H9 (cell line): Measurements from ENCODE around the gene EXOC3L1. TPM values are rescaled to one million over a fixed set of nuclear protein-coding genes. Genes with fewer than 3 reads are reported as not detected.

ENCODE experiments used
- DNase-seq: peaks from one replicate; pipeline ENCODE4 v3.0.0-alpha.2; 2017
- H2AFZ ChIP-seq: one replicate; pipeline ENCODE4 v1.6.1; 2013; ENCODE audit warnings: mild to moderate bottlenecking, low read length, control low read depth, moderate library complexity
- H2AK5ac ChIP-seq: 2 replicates; pipeline ENCODE4 v1.6.1; 2013; ENCODE audit warnings: low read length, control low read depth, mixed read lengths; ENCODE audit not compliant: insufficient read length
- H2BK120ac ChIP-seq: one replicate; pipeline ENCODE4 v1.6.1; 2013; ENCODE audit warnings: low read depth, mild to moderate bottlenecking, low read length, control low read depth, inconsistent platforms; ENCODE audit not compliant: poor library complexity, severe bottlenecking
- H2BK12ac ChIP-seq: 2 replicates; pipeline ENCODE4 v1.6.1; 2013; ENCODE audit warnings: low read length, control low read depth, mixed read lengths, low read depth; ENCODE audit not compliant: insufficient read length
- H2BK15ac ChIP-seq: 2 replicates; pipeline ENCODE4 v1.6.1; 2013; ENCODE audit warnings: low read depth, low read length, control low read depth
- H2BK20ac ChIP-seq: one replicate; pipeline ENCODE4 v1.6.1; 2013; ENCODE audit warnings: low read depth, mild to moderate bottlenecking, low read length, control low read depth, inconsistent platforms; ENCODE audit not compliant: poor library complexity, severe bottlenecking
- H2BK5ac ChIP-seq: 2 replicates; pipeline ENCODE4 v1.6.1; 2013; ENCODE audit warnings: low read length, control low read depth, mixed read lengths; ENCODE audit not compliant: insufficient read length
- H3K14ac ChIP-seq: 2 replicates; pipeline ENCODE4 v1.6.1; 2013; ENCODE audit warnings: low read length, control low read depth; ENCODE audit not compliant: insufficient read depth
- H3K18ac ChIP-seq: 2 replicates; pipeline ENCODE4 v1.6.1; 2013; ENCODE audit warnings: low read depth, mild to moderate bottlenecking, mixed read lengths, low read length, control low read depth; ENCODE audit not compliant: insufficient read length
- H3K23ac ChIP-seq: 2 replicates; pipeline ENCODE4 v1.6.1; 2013; ENCODE audit warnings: low read length, control low read depth, mixed read lengths, low read depth; ENCODE audit not compliant: insufficient read length
- H3K23me2 ChIP-seq: 2 replicates; pipeline ENCODE4 v1.6.1; 2013; ENCODE audit warnings: low read depth, mild to moderate bottlenecking, mixed read lengths, low read length, control low read depth; ENCODE audit not compliant: insufficient read length, poor library complexity, severe bottlenecking
- H3K27ac ChIP-seq: 2 replicates; pipeline ENCODE4 v1.5.1; 2013; ENCODE audit warnings: low read length, control low read depth, mixed read lengths, low read depth; ENCODE audit not compliant: insufficient read length
- H3K27me3 ChIP-seq: 2 replicates; pipeline ENCODE4 v1.6.1; 2013; ENCODE audit warnings: low read length, control low read depth, inconsistent platforms; ENCODE audit not compliant: insufficient read depth
- H3K4ac ChIP-seq: 2 replicates; pipeline ENCODE4 v1.6.1; 2013; ENCODE audit warnings: low read depth, mild to moderate bottlenecking, control low read depth, inconsistent platforms, low read length, moderate library complexity
- H3K4me1 ChIP-seq: 2 replicates; pipeline ENCODE4 v1.6.1; 2013; ENCODE audit warnings: low read length, control low read depth, inconsistent platforms; ENCODE audit not compliant: insufficient read depth
- H3K4me2 ChIP-seq: 2 replicates; pipeline ENCODE4 v1.6.1; 2013; ENCODE audit warnings: low read length, control low read depth, mixed read lengths; ENCODE audit not compliant: insufficient read length, insufficient read depth
- H3K56ac ChIP-seq: 2 replicates; pipeline ENCODE4 v1.6.1; 2013; ENCODE audit warnings: low read depth, mild to moderate bottlenecking, mixed read lengths, low read length, control low read depth; ENCODE audit not compliant: insufficient read length
- H3K79me1 ChIP-seq: 2 replicates; pipeline ENCODE4 v1.6.1; 2013; ENCODE audit warnings: low read depth, mild to moderate bottlenecking, moderate library complexity, low read length, control low read depth, inconsistent platforms; ENCODE audit not compliant: insufficient read depth, poor library complexity, severe bottlenecking
- H3K79me2 ChIP-seq: 2 replicates; pipeline ENCODE4 v1.6.1; 2013; ENCODE audit warnings: low read length, control low read depth, inconsistent platforms; ENCODE audit not compliant: insufficient read depth
- H3K9ac ChIP-seq: 2 replicates; pipeline ENCODE4 v1.6.1; 2013; ENCODE audit warnings: low read length, control low read depth, mixed read lengths; ENCODE audit not compliant: insufficient read length; ENCODE audit errors: extremely low read depth
- H3K9me3 ChIP-seq: one replicate; pipeline ENCODE4 v1.6.1; 2013; ENCODE audit warnings: low read depth, low read length, inconsistent platforms; ENCODE audit not compliant: control insufficient read depth
- H3T11ph ChIP-seq: one replicate; pipeline ENCODE4 v1.6.1; 2013; ENCODE audit warnings: mild to moderate bottlenecking, low read length, control low read depth, inconsistent platforms
- H4K20me1 ChIP-seq: one replicate; pipeline ENCODE4 v1.6.1; 2013; ENCODE audit not compliant: control insufficient read depth, insufficient read length, insufficient read depth
- H4K5ac ChIP-seq: 2 replicates; pipeline ENCODE4 v1.6.1; 2013; ENCODE audit warnings: low read depth, mild to moderate bottlenecking, mixed read lengths, low read length, control low read depth; ENCODE audit not compliant: insufficient read length
- H4K8ac ChIP-seq: replicated peaks from 2 replicates; pipeline ENCODE4 v1.6.1; 2013; ENCODE audit warnings: low read length, control low read depth, mixed read lengths, low read depth; ENCODE audit not compliant: insufficient read length
- H4K91ac ChIP-seq: 2 replicates; pipeline ENCODE4 v1.6.1; 2013; ENCODE audit warnings: low read depth, mild to moderate bottlenecking, moderate library complexity, mixed read lengths, low read length, control low read depth; ENCODE audit not compliant: insufficient read length
- H3K27ac Mint-ChIP-seq, 3 experiments: 2 replicates in 2 of 3; 3 replicates in 1 of 3; pipeline ENCODE4 v1.8.0; 2020 to 2021; ENCODE audit warnings: mixed read lengths in 3 of 3, mild to moderate bottlenecking in 1 of 3, moderate library complexity in 1 of 3
- H3K27me3 Mint-ChIP-seq: 2 replicates; pipeline ENCODE4 v1.8.0; 2021; ENCODE audit warnings: low read depth, mild to moderate bottlenecking, moderate library complexity, mixed read lengths
- H3K36me3 Mint-ChIP-seq, 3 experiments: 2 replicates in 2 of 3; 3 replicates in 1 of 3; pipeline ENCODE4 v1.8.0; 2020 to 2021; ENCODE audit warnings: low read depth in 3 of 3, mixed read lengths in 3 of 3; ENCODE audit not compliant: insufficient read depth in 1 of 3
- H3K4me1 Mint-ChIP-seq, 2 experiments: 2 replicates each; pipeline ENCODE4 v1.8.0; 2020; ENCODE audit warnings: mixed read lengths in 2 of 2
- H3K4me3 Mint-ChIP-seq, 2 experiments: 2 replicates in 1 of 2; 3 replicates in 1 of 2; pipeline ENCODE4 v1.8.0; 2020 to 2021; ENCODE audit warnings: mild to moderate bottlenecking in 2 of 2, mixed read lengths in 2 of 2, moderate library complexity in 1 of 2
- H3K9me3 Mint-ChIP-seq, 2 experiments: 2 replicates in 1 of 2; 3 replicates in 1 of 2; pipeline ENCODE4 v1.8.0; 2020; ENCODE audit warnings: mild to moderate bottlenecking in 2 of 2, mixed read lengths in 2 of 2, moderate library complexity in 1 of 2
- WGBS: extraction: QIAGEN DNeasy Blood & Tissue Kit; methylation state at CpG from one replicate; pipeline ENCODE4 v1.1.7; 2013; ENCODE audit warnings: missing lambda C conversion rate, low lambda C conversion rate, mixed read lengths; ENCODE audit not compliant: insufficient read length; ENCODE audit errors: extremely low coverage; 5-methylcytosine and 5-hydroxymethylcytosine counted together
- total RNA-seq: library from RNA; stranded (reverse); gene quantifications from 2 replicates; pipeline ENCODE4 v1.2.1, GENCODE V29; 2021
- TF ChIP-seq, protein P1 (sequence below): fragments of 200-600 bp; sonication (generic); conservative IDR thresholded peaks from 3 replicates; pipeline ENCODE4 v1.8.0; 2021; ENCODE audit warnings: antibody characterized with exemption, mild to moderate bottlenecking

The EXOC3L1 gene
- total RNA-seq, 1 experiment from 2014 or later, result 3.3 TPM

GRCh38 chr16:67233596-67233995 is 43.7 kb upstream of the EXOC3L1 start:
- no peaks in the 10 kb centered on the region for H3K9me3 Mint-ChIP-seq
- H4K91ac ChIP-seq, result no peak overlapping the region
- no peak overlapping the region for H3K4me2 ChIP-seq
- H4K20me1 ChIP-seq, result no peaks in the 10 kb centered on the region
- H3K18ac ChIP-seq, result no peak overlapping the region
- no peak overlapping the region for H2BK15ac ChIP-seq
- H2AK5ac ChIP-seq, result no peak overlapping the region
- no peaks in the 10 kb centered on the region for H3K27me3 ChIP-seq
- H2BK5ac ChIP-seq, result no peak overlapping the region
- no peak overlapping the region for H3T11ph ChIP-seq
- no peak overlapping the region for H3K23ac ChIP-seq
- H3K4me1 ChIP-seq, result no peaks in the 10 kb centered on the region
- no peak overlapping the region for H3K27ac ChIP-seq
- no peak overlapping the region for H2BK20ac ChIP-seq
- H3K56ac ChIP-seq, result no peak overlapping the region
- no peaks in the 10 kb centered on the region for H3K79me2 ChIP-seq
- H2BK12ac ChIP-seq, result no peak overlapping the region
- no peaks in the 10 kb centered on the region for H3K23me2 ChIP-seq
- WGBS, result no CpG with 5 or more reads among the region's 7 CpGs
- no peaks in the 10 kb centered on the region for H3K27me3 Mint-ChIP-seq
- no peak overlapping the region for H3K14ac ChIP-seq
- peaks cover 34 to 83% (median 68%) of the 10 kb centered on the region in 3 experiments for H3K36me3 Mint-ChIP-seq
- no peak overlapping the region for H2BK120ac ChIP-seq
- no peaks in the 10 kb centered on the region for H3K9me3 ChIP-seq
- no peak for DNase-seq
- no peak overlapping the region for H3K27ac Mint-ChIP-seq
- H3K4ac ChIP-seq, result no peak overlapping the region
- no peak overlapping the region for H4K8ac ChIP-seq
- TF ChIP-seq, protein P1, sequence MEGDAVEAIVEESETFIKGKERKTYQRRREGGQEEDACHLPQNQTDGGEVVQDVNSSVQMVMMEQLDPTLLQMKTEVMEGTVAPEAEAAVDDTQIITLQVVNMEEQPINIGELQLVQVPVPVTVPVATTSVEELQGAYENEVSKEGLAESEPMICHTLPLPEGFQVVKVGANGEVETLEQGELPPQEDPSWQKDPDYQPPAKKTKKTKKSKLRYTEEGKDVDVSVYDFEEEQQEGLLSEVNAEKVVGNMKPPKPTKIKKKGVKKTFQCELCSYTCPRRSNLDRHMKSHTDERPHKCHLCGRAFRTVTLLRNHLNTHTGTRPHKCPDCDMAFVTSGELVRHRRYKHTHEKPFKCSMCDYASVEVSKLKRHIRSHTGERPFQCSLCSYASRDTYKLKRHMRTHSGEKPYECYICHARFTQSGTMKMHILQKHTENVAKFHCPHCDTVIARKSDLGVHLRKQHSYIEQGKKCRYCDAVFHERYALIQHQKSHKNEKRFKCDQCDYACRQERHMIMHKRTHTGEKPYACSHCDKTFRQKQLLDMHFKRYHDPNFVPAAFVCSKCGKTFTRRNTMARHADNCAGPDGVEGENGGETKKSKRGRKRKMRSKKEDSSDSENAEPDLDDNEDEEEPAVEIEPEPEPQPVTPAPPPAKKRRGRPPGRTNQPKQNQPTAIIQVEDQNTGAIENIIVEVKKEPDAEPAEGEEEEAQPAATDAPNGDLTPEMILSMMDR, result no peak
- H2AFZ ChIP-seq, result no peak overlapping the region
- no peak overlapping the region for H4K5ac ChIP-seq
- peaks cover 0 to 10% of the 10 kb centered on the region in 2 experiments; a peak in 2 of 4 replicates for H3K4me1 Mint-ChIP-seq
- H3K79me1 ChIP-seq, result no peaks in the 10 kb centered on the region
- H3K4me3 Mint-ChIP-seq, result no peak overlapping the region
- H3K9ac ChIP-seq, result no peak overlapping the region
